GM06990 (cell line): ENCODE data around the gene DNHD1.

Experiments
- DNase-seq: peaks from one replicate; pipeline ENCODE4 v3.0.0-alpha.2; 2011; ENCODE audit not compliant: insufficient read length; ENCODE audit errors: extremely low read depth
- H3K27me3 ChIP-seq: replicated peaks from 2 replicates; pipeline ENCODE4 v1.6.0; 2011; ENCODE audit warnings: low read length; ENCODE audit not compliant: control insufficient read depth, insufficient read depth
- H3K36me3 ChIP-seq: 2 replicates; pipeline ENCODE4 v1.5.1; 2011; ENCODE audit warnings: low read length; ENCODE audit not compliant: control insufficient read depth, insufficient read depth
- H3K4me3 ChIP-seq: replicated peaks from 2 replicates; pipeline ENCODE4 v1.5.1; 2011; ENCODE audit warnings: low read depth, mild to moderate bottlenecking, control low read depth, low read length
- CTCF ChIP-seq: IDR thresholded peaks from 2 replicates; pipeline ENCODE4 v1.5.1; 2011; ENCODE audit warnings: low read length, control low read depth, mild to moderate bottlenecking, inconsistent platforms; ENCODE audit not compliant: insufficient read depth, poor library complexity, severe bottlenecking

DNHD1 gene

GRCh38 chr11:6497069-6497839 lies at the start of gene DNHD1:
Gene DNHD1 (plus strand): TSS chr11:6497280. CDS start chr11:6498216, 936 bp downstream.
- DNase-seq: no peak
- TF ChIP-seq CTCF: no peak
- no peaks in the 10 kb centered on the region for H3K27me3 ChIP-seq
- peaks cover 10% of the 10 kb centered on the region for H3K36me3 ChIP-seq
- no peak within 1 kb of the TSS for H3K4me3 ChIP-seq

DNA sequence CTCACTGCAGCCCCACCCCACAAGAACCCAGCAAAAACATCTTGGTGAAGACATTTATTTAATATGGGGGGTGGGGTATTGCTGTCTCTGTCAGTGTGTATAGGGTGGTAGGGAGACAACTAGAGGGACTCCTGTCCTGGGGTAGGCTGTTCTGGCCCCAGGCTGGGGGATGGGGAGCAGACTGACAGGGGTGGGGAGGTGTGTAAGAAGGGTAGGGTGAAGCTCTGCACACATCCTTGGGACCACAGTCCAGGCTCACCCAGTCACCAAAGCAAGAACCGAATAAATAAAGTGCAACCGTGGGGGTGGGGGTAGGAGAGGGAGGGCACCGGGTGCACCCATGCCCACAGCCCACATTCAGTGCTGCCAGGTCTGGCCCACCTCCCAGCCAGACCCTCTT lies 48.5 kb upstream of the DNHD1 start:
- no peaks in the 10 kb centered on the region; the same call in 1 of the 2 replicates for H3K36me3 ChIP-seq
- H3K27me3 ChIP-seq: no peaks in the 10 kb centered on the region
- no peak for DNase-seq
- no peak for TF ChIP-seq CTCF
- no peak overlapping the region for H3K4me3 ChIP-seq

DNA sequence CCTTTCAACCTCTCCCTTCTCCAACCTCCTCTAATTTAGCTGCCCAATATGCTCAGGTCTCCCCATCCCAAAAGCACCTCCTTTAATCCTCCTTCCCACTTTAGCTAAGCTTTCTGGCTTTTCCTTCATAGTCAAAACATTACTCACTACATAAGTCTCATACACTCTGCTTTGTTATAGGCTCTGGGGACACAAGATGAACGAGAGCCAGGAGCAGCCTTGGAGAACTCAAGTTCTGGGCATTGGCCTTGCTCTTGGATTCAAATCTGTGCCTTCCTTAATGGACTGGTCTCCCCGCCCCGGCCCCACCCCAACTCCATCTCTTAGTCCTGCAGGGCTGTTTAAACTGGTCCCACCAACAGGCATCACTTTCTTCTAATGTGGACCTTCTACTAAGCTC lies 44.9 kb upstream of the DNHD1 start:
- H3K36me3 ChIP-seq: no peaks in the 10 kb centered on the region; the same call in 1 of the 2 replicates
- DNase-seq: no peak
- no peak for TF ChIP-seq CTCF
- H3K27me3 ChIP-seq: no peaks in the 10 kb centered on the region
- no peak overlapping the region for H3K4me3 ChIP-seq

DNA sequence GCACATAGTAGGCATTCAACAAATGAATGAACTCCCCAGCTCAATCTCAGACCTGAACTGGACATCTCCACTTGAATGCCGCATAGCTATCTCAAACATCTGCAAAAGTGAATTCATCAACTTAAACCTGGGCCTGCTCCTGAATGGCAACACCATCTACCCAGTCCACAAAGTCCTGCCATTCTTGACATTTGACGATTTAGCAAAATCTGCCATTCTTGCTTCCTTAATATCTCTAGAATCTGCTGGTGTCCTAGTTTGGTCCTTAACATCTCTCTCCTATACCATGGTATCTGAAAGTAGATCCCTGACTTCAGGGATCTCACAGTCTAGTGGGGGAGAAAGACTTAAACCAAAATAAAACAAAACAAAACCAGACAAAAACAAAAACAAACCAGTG lies 43.9 kb upstream of the DNHD1 start:
- no peak for DNase-seq
- Histone ChIP-seq H3K27me3 (no peaks in the 10 kb centered on the region), H3K4me3 (no peak overlapping the region), H3K36me3 (no peaks in the 10 kb centered on the region; the same call in 1 of the 2 replicates)
- TF ChIP-seq CTCF: no peak

DNA sequence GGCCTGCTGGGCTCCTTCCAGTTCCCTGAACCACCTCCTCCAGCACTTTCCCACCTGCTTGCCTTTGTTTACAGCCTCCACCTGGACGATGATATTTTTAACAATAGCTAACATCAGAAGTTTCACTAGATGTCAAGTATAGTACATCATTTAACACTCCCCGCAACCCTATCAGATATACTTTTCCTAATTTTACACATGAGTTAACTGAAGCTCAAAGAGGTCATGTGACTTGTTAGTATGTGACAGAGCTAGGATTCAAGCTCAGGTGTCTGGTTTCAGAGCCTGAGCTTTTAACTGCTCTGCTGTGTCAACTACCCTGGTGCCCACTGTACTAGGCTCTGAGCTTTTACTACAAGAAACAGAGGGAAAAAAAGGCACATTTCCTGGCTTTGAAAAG lies 42.0 kb upstream of the DNHD1 start:
- no peak for TF ChIP-seq CTCF
- no peaks in the 10 kb centered on the region for H3K27me3 ChIP-seq
- H3K4me3 ChIP-seq: no peak overlapping the region
- H3K36me3 ChIP-seq: no peaks in the 10 kb centered on the region; the same call in 1 of the 2 replicates
- no peak for DNase-seq
